ENCODE data around the gene PLAU. TPM values are rescaled to one million over a fixed set of nuclear protein-coding genes. Genes with fewer than 3 reads are reported as not detected.

Gene PLAU
- total RNA-seq, 1 donor from 2014 or later: 54.8 TPM

DNA sequence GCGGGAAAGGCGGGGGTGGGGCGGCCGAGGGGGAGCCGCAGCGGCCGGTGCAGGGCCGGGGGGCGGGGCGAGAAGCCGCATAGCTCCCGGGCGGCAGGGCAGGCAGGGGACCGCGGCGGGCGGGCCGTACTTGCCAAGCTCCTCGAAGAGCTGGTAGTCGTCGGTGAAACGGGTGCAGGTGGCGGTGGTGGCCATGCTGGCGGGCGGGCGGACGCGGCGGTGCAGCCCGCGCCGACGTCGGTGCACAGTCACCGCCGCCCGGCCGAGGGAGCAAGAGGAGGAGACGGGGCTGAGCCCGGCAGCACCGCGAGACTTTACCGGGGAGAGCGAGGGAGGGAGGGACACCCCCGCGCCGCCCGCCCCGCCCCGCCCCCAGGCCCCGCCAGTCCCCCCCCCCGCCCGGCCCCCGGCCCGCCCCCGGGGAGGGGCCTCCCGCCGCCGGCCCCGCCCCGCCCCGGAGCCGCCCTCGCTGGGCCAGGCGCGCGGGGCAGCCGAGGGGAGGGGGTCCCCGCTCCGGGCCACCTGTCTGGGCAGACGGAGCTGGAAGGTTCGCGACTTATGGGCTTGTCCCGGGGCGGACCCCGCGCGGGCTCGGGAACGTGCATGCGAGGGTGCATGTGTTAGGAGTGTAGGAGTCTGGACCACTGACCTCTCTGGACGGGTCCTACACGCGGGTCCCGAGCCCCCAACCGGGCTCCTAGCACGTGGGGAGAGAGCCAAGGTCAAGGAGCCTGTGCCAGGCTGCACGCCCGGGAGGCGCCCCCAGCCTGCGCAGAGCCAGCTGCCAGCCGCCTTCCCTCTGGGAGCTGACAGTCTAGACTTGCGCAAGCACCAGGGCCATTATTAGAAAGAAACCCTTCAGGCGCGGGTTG, 36.4 kb upstream of the PLAU start, which contains the start of gene CAMK2G:
CAMK2G (minus strand) TSS at position 289 of the 872 bp plus-strand sequence; CDS start at position 195, 94 bp downstream.
- Mint-ChIP-seq H3K27ac (ENCODE audit: unreplicated experiment) (no peak within 1 kb of the TSS), H3K4me3 (ENCODE audit: unreplicated experiment) (peak within 1 kb of the TSS; percentile 69), H3K9me3 (ENCODE audit: low read depth) (no peaks in the 10 kb centered on the region), H3K4me1 (ENCODE audit: low read depth) (peaks cover 35% of the 10 kb centered on the region), H3K27me3 (ENCODE audit: low read depth) (no peaks in the 10 kb centered on the region), H3K36me3 (ENCODE audit: low read depth) (peaks cover 12% of the 10 kb centered on the region)
- no peak for DNase-seq (ENCODE audit: low spot score)
- TF ChIP-seq CTCF (IDR thresholded peaks at IDR 0.05): peak; percentile 29

DNA sequence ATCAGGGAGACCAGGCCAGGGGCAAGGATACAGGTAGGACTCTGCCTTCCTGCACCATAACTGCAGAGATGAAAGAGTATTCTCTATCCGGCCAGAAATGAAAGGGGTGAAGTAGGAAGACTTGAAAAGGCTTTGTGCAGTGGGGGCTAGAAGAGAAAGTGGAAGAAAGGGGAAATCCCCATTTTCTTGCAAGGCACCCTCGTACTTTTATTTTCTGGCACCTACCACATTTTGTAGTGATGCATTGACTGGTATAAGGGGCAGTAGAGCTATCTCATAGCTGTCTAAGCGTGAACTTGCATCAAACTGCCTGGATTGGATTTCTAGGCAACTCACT, 35.8 kb upstream of the PLAU start:
- H3K4me3 Mint-ChIP-seq (ENCODE audit: unreplicated experiment): peak overlapping the region; percentile 61
- H3K27me3 Mint-ChIP-seq (ENCODE audit: low read depth): no peaks in the 10 kb centered on the region
- peaks cover 11% of the 10 kb centered on the region for H3K36me3 Mint-ChIP-seq (ENCODE audit: low read depth)
- no peaks in the 10 kb centered on the region for H3K9me3 Mint-ChIP-seq (ENCODE audit: low read depth)
- no peak overlapping the region for H3K27ac Mint-ChIP-seq (ENCODE audit: unreplicated experiment)
- no peak for DNase-seq (ENCODE audit: low spot score)
- no peak for TF ChIP-seq CTCF (IDR thresholded peaks at IDR 0.05)
- H3K4me1 Mint-ChIP-seq (ENCODE audit: low read depth): peaks cover 40% of the 10 kb centered on the region

DNA sequence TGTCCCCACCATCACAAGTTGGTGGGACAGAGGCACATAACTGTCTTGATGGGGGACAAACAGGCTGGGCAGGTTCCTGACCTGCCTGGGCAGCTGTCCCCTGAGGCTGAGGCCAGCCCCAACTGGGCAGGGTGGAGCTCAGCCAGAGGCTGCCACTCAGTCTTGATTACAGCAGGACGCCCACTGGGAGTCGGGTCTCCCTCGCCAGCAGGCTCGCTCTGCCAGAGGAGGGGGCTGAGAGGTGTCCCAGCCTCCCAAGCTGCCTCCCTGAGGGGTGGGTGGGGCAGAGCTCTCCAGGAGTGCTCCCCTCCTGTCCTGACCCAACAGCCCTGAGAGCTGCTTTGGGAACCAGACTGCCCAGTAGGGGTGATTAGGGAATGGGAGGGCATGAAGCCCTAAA, 34.8 kb upstream of the PLAU start:
- Mint-ChIP-seq H3K27ac (ENCODE audit: unreplicated experiment) (no peak overlapping the region), H3K4me1 (ENCODE audit: low read depth) (peaks cover 40% of the 10 kb centered on the region), H3K4me3 (ENCODE audit: unreplicated experiment) (no peak overlapping the region), H3K36me3 (ENCODE audit: low read depth) (peaks cover 7% of the 10 kb centered on the region), H3K27me3 (ENCODE audit: low read depth) (no peaks in the 10 kb centered on the region), H3K9me3 (ENCODE audit: low read depth) (no peaks in the 10 kb centered on the region)
- no peak for TF ChIP-seq CTCF (IDR thresholded peaks at IDR 0.05)
- DNase-seq (ENCODE audit: low spot score): no peak

GRCh38 chr10:73876566-73876965, 34.4 kb upstream of the PLAU start:
- Mint-ChIP-seq H3K27ac (ENCODE audit: unreplicated experiment) (no peak overlapping the region), H3K4me3 (ENCODE audit: unreplicated experiment) (no peak overlapping the region), H3K27me3 (ENCODE audit: low read depth) (no peaks in the 10 kb centered on the region), H3K36me3 (ENCODE audit: low read depth) (peaks cover 6% of the 10 kb centered on the region), H3K9me3 (ENCODE audit: low read depth) (no peaks in the 10 kb centered on the region), H3K4me1 (ENCODE audit: low read depth) (peaks cover 39% of the 10 kb centered on the region)
- no peak for DNase-seq (ENCODE audit: low spot score)
- TF ChIP-seq CTCF (IDR thresholded peaks at IDR 0.05): no peak

DNA sequence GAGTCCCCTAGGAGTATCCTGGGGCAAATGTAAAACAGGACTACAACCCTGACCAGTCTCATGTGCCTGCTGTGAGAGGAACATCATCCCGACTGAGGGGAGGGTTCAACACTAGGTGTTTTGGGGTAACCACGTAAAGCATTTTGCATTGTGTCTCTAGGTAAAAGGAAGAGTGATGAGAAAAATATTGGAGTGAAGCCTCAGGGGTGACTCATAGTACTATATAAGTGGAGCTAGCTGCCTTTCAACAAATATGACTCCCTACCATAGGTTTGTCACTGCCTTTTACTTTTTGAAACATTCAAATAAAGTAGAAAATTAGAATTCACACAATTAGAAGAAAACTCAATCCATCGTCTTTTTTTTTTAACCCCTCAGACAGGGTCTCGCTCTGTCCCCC, 34.0 kb upstream of the PLAU start:
- Mint-ChIP-seq H3K4me1 (ENCODE audit: low read depth) (peaks cover 35% of the 10 kb centered on the region), H3K4me3 (ENCODE audit: unreplicated experiment) (no peak overlapping the region)

More for the DNA sequence above, 34.0 kb upstream of the PLAU start:
- H3K27ac Mint-ChIP-seq (ENCODE audit: unreplicated experiment): no peak overlapping the region
- peaks cover 2% of the 10 kb centered on the region for H3K36me3 Mint-ChIP-seq (ENCODE audit: low read depth)
- no peak for DNase-seq (ENCODE audit: low spot score)
- no peaks in the 10 kb centered on the region for H3K9me3 Mint-ChIP-seq (ENCODE audit: low read depth)
- H3K27me3 Mint-ChIP-seq (ENCODE audit: low read depth): no peaks in the 10 kb centered on the region
- no peak for TF ChIP-seq CTCF (IDR thresholded peaks at IDR 0.05)
